Lung (tissue), 16 donors: ENCODE data around the gene CFAP97. TPM values are rescaled to one million over a fixed set of nuclear protein-coding genes. Genes with fewer than 3 reads are reported as not detected.
A peak's percentile ranks its signal among the peaks of the same experiment; 100 is the strongest.

Experiments used
- ATAC-seq: fragments of 200-7000 bp; cut with Tn5 transposase; one replicate; pipeline ENCODE4 v1.9.1; 2020; ENCODE audit warnings: moderate number of reproducible peaks; ENCODE audit not compliant: insufficient read depth, low FRiP score
- DNase-seq, 3 donors: peaks; one replicate each; pipeline ENCODE4 v3.0.0-alpha.2; 2013 to 2017
- H3K27ac ChIP-seq, 2 donors: one replicate each; pipeline ENCODE4 v1.5.1; 2013; ENCODE audit warnings: mild to moderate bottlenecking in 2 of 2, moderate library complexity in 2 of 2, control low read depth in 1 of 2, inconsistent platforms in 1 of 2, low read depth in 1 of 2, low read length in 1 of 2
- H3K27me3 ChIP-seq, 3 donors: one replicate each; pipeline ENCODE4 v1.5.1; 2013; ENCODE audit warnings: low read length in 2 of 3; ENCODE audit not compliant: control insufficient read depth in 3 of 3, insufficient read depth in 3 of 3
- H3K36me3 ChIP-seq, 4 donors: one replicate each; pipeline ENCODE4 v1.5.1; 2013; ENCODE audit warnings: low read length in 4 of 4, mild to moderate bottlenecking in 1 of 4, moderate library complexity in 1 of 4; ENCODE audit not compliant: control insufficient read depth in 4 of 4, insufficient read depth in 4 of 4
- H3K4me1 ChIP-seq, 5 donors: one replicate each; pipeline ENCODE4 v1.5.1; 2013; ENCODE audit warnings: low read length in 5 of 5, mild to moderate bottlenecking in 2 of 5, moderate library complexity in 1 of 5; ENCODE audit not compliant: control insufficient read depth in 5 of 5, insufficient read depth in 5 of 5
- H3K4me3 ChIP-seq: one replicate; pipeline ENCODE4 v1.5.1; 2013; ENCODE audit warnings: mild to moderate bottlenecking, control low read depth, moderate library complexity
- H3K9ac ChIP-seq, 2 donors: one replicate each; pipeline ENCODE4 v1.5.1; 2013; ENCODE audit warnings: low read length in 2 of 2, control low read depth in 1 of 2; ENCODE audit not compliant: insufficient read depth in 1 of 2
- H3K9me3 ChIP-seq, 4 donors: one replicate each; pipeline ENCODE4 v1.5.1; 2013; ENCODE audit warnings: low read length in 3 of 4, mild to moderate bottlenecking in 1 of 4, moderate library complexity in 1 of 4; ENCODE audit not compliant: control insufficient read depth in 4 of 4, insufficient read depth in 3 of 4
- CTCF ChIP-seq: IDR thresholded peaks from 2 replicates; pipeline ENCODE4 v1.5.1; 2012; ENCODE audit warnings: mild to moderate bottlenecking; ENCODE audit errors: control extremely low read depth, extremely low read depth
- WGBS, 2 donors: extraction: QIAGEN DNeasy Blood & Tissue Kit; methylation state at CpG; one replicate each; pipeline ENCODE4 v1.1.7; 2013; 5-methylcytosine and 5-hydroxymethylcytosine counted together
- long read RNA-seq, 5 donors: transcript quantifications; one replicate each; lab custom pipeline, GENCODE V29; 2026
- polyA plus RNA-seq, 2 donors: library from polyadenylated mRNA; stranded (reverse); fragments of 200-250 nt; gene quantifications; one replicate each; pipeline ENCODE4 v1.2.1, GENCODE V29; 2013
- total RNA-seq, 2 donors: library from RNA; depleted of rRNA in 1 of 2; stranded (reverse); fragments of >200 nt in 1 of 2; gene quantifications; one replicate each; pipeline ENCODE4 v1.2.1, GENCODE V29; 2014 to 2021
- donor health status: control.
- donor health status: control.
- donor health status: Bipolar disorder and iron deficiency.
- donor health status: healthy.
- donor health status: DM: yes; HTN: yes; CAD: no.

The CFAP97 gene
- 10 to 100 TPM; 32.5 to 39.2 TPM for total RNA-seq
- 10 to 100 TPM in 1 of 2 donors, 1 to 10 TPM in 1; 5.4 to 11.4 TPM for polyA plus RNA-seq
- long read RNA-seq, donor 1, full-length matches to known transcripts, result 6 of 13 reads
- long read RNA-seq, donor 1, partial matches to known transcripts, result 7 of 13 reads
- long read RNA-seq, donor 1, other reads (novel, unspliced or antisense), result 0 of 13 reads
- long read RNA-seq, donor 2, partial matches to known transcripts, result 7 of 7 reads
- long read RNA-seq, donor 2, other reads (novel, unspliced or antisense), result 0 of 7 reads
- long read RNA-seq, donor 3, full-length matches to known transcripts, result 1 of 1 reads
- long read RNA-seq, donor 3, partial matches to known transcripts, result 0 of 1 reads
- long read RNA-seq, donor 3, other reads (novel, unspliced or antisense), result 0 of 1 reads
- long read RNA-seq, donor 4, full-length matches to known transcripts, result 1 of 12 reads
- long read RNA-seq, donor 4, partial matches to known transcripts, result 11 of 12 reads
- long read RNA-seq, donor 4, other reads (novel, unspliced or antisense), result 0 of 12 reads
- long read RNA-seq, donor 5, full-length matches to known transcripts, result 3 of 19 reads
- long read RNA-seq, donor 5, partial matches to known transcripts, result 16 of 19 reads
- long read RNA-seq, donor 5, other reads (novel, unspliced or antisense), result 0 of 19 reads

- WGBS, 2 donors, result 0% methylated on average over 90 to 103 of the region's 103 CpGs
- no peak for TF ChIP-seq CTCF
- Histone ChIP-seq H3K4me1 (peaks cover 0 to 14% (median 5%) of the 10 kb centered on the region in 5 donors), H3K4me3 (peak within 1 kb of the TSS; percentile 72), H3K27ac (peak within 1 kb of the TSS; percentile 96 to 98), H3K9ac (peak within 1 kb of the TSS; percentile 47 to 86), H3K36me3 (peaks cover 0 to 1% (median 0%) of the 10 kb centered on the region in 4 donors), H3K9me3 (no peaks in the 10 kb centered on the region), H3K27me3 (no peaks in the 10 kb centered on the region)
- ATAC-seq (peak; percentile 90), DNase-seq (peak; percentile 92 to 96 (median 93))
Measured at GRCh38 chr4:185203486-185204237, at the start of gene CFAP97. Gene CFAP97 (minus strand): TSS chr4:185204000. CDS start chr4:185191196, 12,804 bp downstream.

GRCh38 chr4:185249105-185249504 is 45.3 kb upstream of the CFAP97 start:
- H3K4me1 ChIP-seq, result peaks cover 0 to 3% (median 0%) of the 10 kb centered on the region in 5 donors
- 86% methylated on average over 2 of the region's 2 CpGs for WGBS, 2 donors
- no peaks in the 10 kb centered on the region for H3K9me3 ChIP-seq
- no peak overlapping the region for H3K27ac ChIP-seq
- no peak overlapping the region for H3K4me3 ChIP-seq
- DNase-seq, result no peak
- H3K27me3 ChIP-seq, result no peaks in the 10 kb centered on the region
- TF ChIP-seq CTCF, result no peak
- H3K9ac ChIP-seq, result no peak overlapping the region
- H3K36me3 ChIP-seq, result no peaks in the 10 kb centered on the region
- ATAC-seq, result no peak

- ATAC-seq, result no peak
Measured at GRCh38 chr4:185248393-185249039, 44.7 kb upstream of the CFAP97 start.

More at GRCh38 chr4:185248393-185249039, 44.7 kb upstream of the CFAP97 start:
- Histone ChIP-seq H3K9ac (no peak overlapping the region), H3K4me1 (peaks cover 0 to 3% (median 0%) of the 10 kb centered on the region in 5 donors), H3K9me3 (no peaks in the 10 kb centered on the region), H3K4me3 (no peak overlapping the region), H3K36me3 (no peaks in the 10 kb centered on the region), H3K27ac (no peak overlapping the region), H3K27me3 (no peaks in the 10 kb centered on the region)
- 88 to 93% methylated on average over 3 of the region's 3 CpGs for WGBS, 2 donors
- no peak for DNase-seq
- TF ChIP-seq CTCF, result no peak
